Measurements from ENCODE around the gene SAMD4A.

DNA sequence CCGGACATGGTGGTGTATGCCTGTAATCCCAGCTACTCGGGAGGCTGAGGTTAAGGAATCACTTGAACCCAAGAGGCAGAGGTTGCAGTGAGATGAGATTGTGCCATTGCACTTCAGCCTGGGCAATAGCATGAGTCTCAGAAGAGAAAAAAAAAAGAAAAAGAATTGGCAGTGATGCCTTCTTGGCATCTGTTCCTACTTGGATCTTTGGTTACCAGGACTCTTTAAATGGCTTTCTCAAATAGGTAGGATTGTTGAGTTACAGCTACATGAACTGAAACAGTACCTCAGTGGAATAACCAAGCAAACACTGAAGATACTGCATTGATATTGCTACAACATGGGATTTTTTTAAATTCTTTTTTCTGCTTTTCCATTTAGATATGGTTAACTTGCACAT is 136.8 kb downstream of the SAMD4A start:
- TF ChIP-seq FOXA1 (IDR thresholded peaks at IDR 0.05) (no peak), BHLHE40 (IDR thresholded peaks at IDR 0.05; ENCODE audit: borderline replicate concordance) (no peak), SP1 (IDR thresholded peaks at IDR 0.05) (no peak), CTBP1 (IDR thresholded peaks at IDR 0.05; ENCODE audit: borderline replicate concordance) (no peak), TARDBP (IDR thresholded peaks at IDR 0.05) (no peak), ELF4 (IDR thresholded peaks at IDR 0.05) (no peak), LEF1 (IDR thresholded peaks at IDR 0.05; ENCODE audit: borderline replicate concordance) (no peak), FOXM1 (IDR thresholded peaks at IDR 0.05; ENCODE audit: borderline replicate concordance) (no peak), FOXK2 (IDR thresholded peaks at IDR 0.05) (no peak)

Measured in HEK293T (cell line).